OCI-LY7 (cell line): ENCODE results near the gene NLRP11. TPM values are rescaled to one million over a fixed set of nuclear protein-coding genes. Genes with fewer than 3 reads are reported as not detected.

Source experiments
- BruUV-seq: library from RNA; stranded (reverse); fragments of 400-500 nt; replicated peaks from 2 replicates; lab custom pipeline; 2021; lab: Mats Ljungman, UMichigan
- CTCF ChIA-PET: fragments of 300-600 bp; sonication (Branson Sonifier 250); formaldehyde crosslinking; loops from one replicate; lab custom pipeline; 2022; ENCODE audit warnings: antibody characterized with exemption; ENCODE audit not compliant: unreplicated experiment; lab: Charles Lee
- POLR2A ChIA-PET: fragments of 300-600 bp; sonication (Branson Sonifier 250); formaldehyde crosslinking; loops from one replicate; lab custom pipeline; 2022; ENCODE audit warnings: antibody characterized with exemption; lab: Charles Lee
- DNase-seq: peaks from one replicate; pipeline ENCODE4 v3.0.0-alpha.2; 2015; ENCODE audit warnings: low spot score
- H2AFZ ChIP-seq: fragments of 200-600 bp; sonication (generic), shearing (Covaris generic); 2 replicates; pipeline ENCODE4 v1.6.1; 2014; ENCODE audit warnings: mild to moderate bottlenecking, antibody characterized with exemption, low read length, moderate library complexity
- H3K27ac ChIP-seq: fragments of 200-600 bp; sonication (generic); 2 replicates; pipeline ENCODE4 v1.5.1; 2014; ENCODE audit warnings: mixed run types, low read depth, mild to moderate bottlenecking, moderate library complexity, low read length, inconsistent platforms; ENCODE audit not compliant: poor library complexity, severe bottlenecking
- H3K36me3 ChIP-seq: fragments of 200-600 bp; sonication (generic); 2 replicates; pipeline ENCODE4 v1.6.1; 2014; ENCODE audit warnings: mild to moderate bottlenecking, antibody characterized with exemption, low read length, moderate library complexity, mixed read lengths; ENCODE audit not compliant: insufficient read depth
- H3K4me1 ChIP-seq: fragments of 200-600 bp; sonication (generic); 2 replicates; pipeline ENCODE4 v1.5.1; 2014; ENCODE audit warnings: mild to moderate bottlenecking, low read length; ENCODE audit not compliant: insufficient read depth, poor library complexity, severe bottlenecking
- H3K4me2 ChIP-seq: fragments of 200-600 bp; sonication (generic); 2 replicates; pipeline ENCODE4 v1.6.1; 2014; ENCODE audit warnings: mild to moderate bottlenecking, low read length
- H3K4me3 ChIP-seq: fragments of 200-600 bp; sonication (generic); 2 replicates; pipeline ENCODE4 v1.5.1; 2014; ENCODE audit warnings: mild to moderate bottlenecking, low read depth, low read length; ENCODE audit not compliant: poor library complexity, severe bottlenecking
- H3K79me2 ChIP-seq: fragments of 200-600 bp; sonication (generic); 2 replicates; pipeline ENCODE4 v1.6.1; 2016; ENCODE audit warnings: low read depth, mild to moderate bottlenecking, low read length, moderate library complexity, mixed read lengths; ENCODE audit not compliant: insufficient read depth
- H3K9me2 ChIP-seq: fragments of 200-600 bp; sonication (generic); 2 replicates; pipeline ENCODE4 v1.6.1; 2016; ENCODE audit warnings: mild to moderate bottlenecking, low read length, mixed read lengths; ENCODE audit not compliant: insufficient read depth
- H3K9me3 ChIP-seq: fragments of 200-600 bp; sonication (generic); 2 replicates; pipeline ENCODE4 v1.6.1; 2014; ENCODE audit warnings: mild to moderate bottlenecking, mixed run types, low read length, mixed read lengths
- H4K20me1 ChIP-seq: fragments of 200-600 bp; sonication (generic); 2 replicates; pipeline ENCODE4 v1.6.1; 2014; ENCODE audit warnings: mild to moderate bottlenecking, antibody characterized with exemption, low read length, moderate library complexity, mixed read lengths; ENCODE audit not compliant: insufficient read depth
- CTCF ChIP-seq: fragments of 200-600 bp; sonication (generic); conservative IDR thresholded peaks from 2 replicates; pipeline ENCODE4 v1.5.1; 2014; ENCODE audit warnings: mild to moderate bottlenecking, antibody characterized with exemption, low read length, moderate library complexity, mixed read lengths
- EZH2phosphoT487 ChIP-seq: fragments of 200-600 bp; sonication (generic); IDR thresholded peaks from 2 replicates; pipeline ENCODE4 v1.6.1; 2018; ENCODE audit warnings: low read depth, borderline replicate concordance, mild to moderate bottlenecking, mixed run types, antibody characterized with exemption, low read length, moderate library complexity, mixed read lengths
- intact Hi-C: fragments of 100-400 bp; cut with micrococcal nuclease; formaldehyde crosslinking; loops from one replicate; pipeline ENCODE4 v1.10.0; 2022; ENCODE audit not compliant: unreplicated experiment
- total RNA-seq, 2 experiments: library from RNA; depleted of rRNA in 1 of 2; stranded (reverse); fragments of >200 nt in 1 of 2; shearing (Covaris generic) in 1 of 2; gene quantifications; 2 replicates each; pipeline ENCODE4 v1.2.3, GENCODE V29; 2014 to 2022

The NLRP11 gene
- total RNA-seq, 2 experiments from 2014 or later: 79.3 to 91.6 TPM

- Histone ChIP-seq H3K36me3 (no peaks in the 10 kb centered on the region), H3K9me3 (peaks cover 12% of the 10 kb centered on the region; the same call in 1 of the 2 replicates), H3K27ac (peak overlapping the region; percentile 88), H3K9me2 (no peaks in the 10 kb centered on the region), H3K4me3 (peak overlapping the region; percentile 68), H3K4me1 (peaks cover 97% of the 10 kb centered on the region), H3K79me2 (peaks cover 34% of the 10 kb centered on the region), H4K20me1 (no peaks in the 10 kb centered on the region), H3K4me2 (peak overlapping the region; percentile 73), H2AFZ (peak overlapping the region; percentile 63; the same call in 1 of the 2 replicates)
- no peak for TF ChIP-seq CTCF
- TF ChIP-seq EZH2phosphoT487: no peak
- POLR2A ChIA-PET: interaction anchor here (0.6 to 5.4 kb wide), 4 partner anchors 10 to 25 kb away, joined by 3 to 43 read pairs (median 7); partner anchors contain the start of gene NLRP11
- BruUV-seq: no TSS peak
- intact Hi-C loops: no loop called here
- peak; percentile 91 for DNase-seq
- CTCF ChIA-PET: interaction anchor here (0.5 to 0.6 kb wide), 2 partner anchors 27 to 186 kb away, joined by 3 read pairs; no protein-coding TSS in a partner anchor
Observed at GRCh38 chr19:55857149-55857548, 25.4 kb upstream of the NLRP11 start.

- peak overlapping the region; percentile 9 for H3K4me3 ChIP-seq
Observed at GRCh38 chr19:55855160-55855559, 23.4 kb upstream of the NLRP11 start.

More at GRCh38 chr19:55855160-55855559, 23.4 kb upstream of the NLRP11 start:
- Histone ChIP-seq H4K20me1 (no peaks in the 10 kb centered on the region), H3K4me2 (peak overlapping the region; percentile 73), H2AFZ (peak overlapping the region; percentile 99), H3K27ac (peak overlapping the region; percentile 88), H3K36me3 (no peaks in the 10 kb centered on the region), H3K9me3 (peaks cover 12% of the 10 kb centered on the region; the same call in 1 of the 2 replicates), H3K4me1 (peaks cover 80% of the 10 kb centered on the region), H3K79me2 (peaks cover 21% of the 10 kb centered on the region), H3K9me2 (no peaks in the 10 kb centered on the region)
- no TSS peak for BruUV-seq
- no peak for DNase-seq
- intact Hi-C loops: loop anchor here (2.0 kb wide), 1 partner anchor 24 kb away; the partner anchor contains the start of gene NLRP11
- TF ChIP-seq CTCF: no peak
- TF ChIP-seq EZH2phosphoT487: no peak
- ChIA-PET CTCF (no interaction called here), POLR2A (interaction anchor here (0.9 to 5.4 kb wide), 7 partner anchors 8 to 61 kb away, joined by 3 to 43 read pairs (median 5); partner anchors contain the start of gene NLRP11)
